Measurements from ENCODE around the gene ARGLU1. TPM values are rescaled to one million over a fixed set of nuclear protein-coding genes. Genes with fewer than 3 reads are reported as not detected.

The ARGLU1 gene
- polyA plus RNA-seq, 3 donors, result 22.4 to 168 (median 27.2) TPM

GRCh38 chr13:106593132-106593531 is 25.2 kb upstream of the ARGLU1 start:
- H2AFZ ChIP-seq (ENCODE audit: insufficient read depth, low read depth, low read length, poor library complexity, severe bottlenecking), result no peak overlapping the region
- Mint-ChIP-seq H3K36me3 (no peaks in the 10 kb centered on the region), H3K27me3 (ENCODE audit: low read depth in 3 of 3) (peaks cover 0 to 3% (median 3%) of the 10 kb centered on the region in 3 donors), H3K27ac (no peak overlapping the region), H3K4me3 (no peak overlapping the region), H3K4me1 (peaks cover 2% of the 10 kb centered on the region), H3K9me3 (peaks cover 0 to 4% (median 2%) of the 10 kb centered on the region in 7 donors)
- intact Hi-C loops (cut with micrococcal nuclease), result no loop called here
- no peaks in the 10 kb centered on the region for H3K79me2 ChIP-seq (ENCODE audit: insufficient read depth, low read length)
- no peak overlapping the region for H3K9ac ChIP-seq (ENCODE audit: insufficient read depth, low read length, poor library complexity, severe bottlenecking)
- TF ChIP-seq CTCF (IDR thresholded peaks at IDR 0.05), result no peak
- no peaks in the 10 kb centered on the region for H4K20me1 ChIP-seq (ENCODE audit: insufficient read depth, low read length)
- DNase-seq, result no peak
- no peaks in the 10 kb centered on the region for H3K4me1 ChIP-seq (ENCODE audit: control insufficient read depth in 1 of 2, insufficient read depth in 2 of 2, low read length in 2 of 2)
- no peak overlapping the region for H3K4me2 ChIP-seq (replicated peaks; ENCODE audit: extremely low read depth, low read length, poor library complexity, severe bottlenecking)
- no peaks in the 10 kb centered on the region for H3K27me3 ChIP-seq (ENCODE audit: control insufficient read depth in 2 of 2, insufficient read depth in 2 of 2, low read length in 2 of 2)
- no peaks in the 10 kb centered on the region for H3K9me3 ChIP-seq (replicated peaks in 1 of 2; ENCODE audit: control insufficient read depth in 1 of 2, insufficient read depth in 1 of 2, low read length in 2 of 2)
- H3K36me3 ChIP-seq (replicated peaks in 1 of 2; ENCODE audit: control insufficient read depth in 1 of 2, insufficient read depth in 2 of 2, low read length in 2 of 2), result no peaks in the 10 kb centered on the region
- no peak overlapping the region for H3K4me3 ChIP-seq (replicated peaks in 1 of 3; ENCODE audit: low read depth in 2 of 3, low read length in 3 of 3)
- 2% methylated on average over 4 of the region's 5 CpGs for WGBS (ENCODE audit: insufficient coverage)
- no peak overlapping the region for H3K27ac ChIP-seq (ENCODE audit: low read depth in 1 of 2, low read length in 2 of 2)

- Mint-ChIP-seq H3K4me3 (no peak overlapping the region), H3K36me3 (no peaks in the 10 kb centered on the region), H3K4me1 (peaks cover 2% of the 10 kb centered on the region), H3K27ac (no peak overlapping the region), H3K9me3 (peaks cover 4 to 15% (median 11%) of the 10 kb centered on the region in 7 donors), H3K27me3 (ENCODE audit: low read depth in 3 of 3) (peaks cover 0 to 6% (median 3%) of the 10 kb centered on the region in 3 donors)
- no peak for TF ChIP-seq CTCF (IDR thresholded peaks at IDR 0.05)
- H3K36me3 ChIP-seq (replicated peaks in 1 of 2; ENCODE audit: control insufficient read depth in 1 of 2, insufficient read depth in 2 of 2, low read length in 2 of 2), result no peaks in the 10 kb centered on the region
- WGBS (ENCODE audit: insufficient coverage), result 100% methylated on average over 2 of the region's 2 CpGs
- no peaks in the 10 kb centered on the region for H3K79me2 ChIP-seq (ENCODE audit: insufficient read depth, low read length)
- no peak overlapping the region for H3K4me3 ChIP-seq (replicated peaks in 1 of 3; ENCODE audit: low read depth in 2 of 3, low read length in 3 of 3)
- H3K4me1 ChIP-seq (ENCODE audit: control insufficient read depth in 1 of 2, insufficient read depth in 2 of 2, low read length in 2 of 2), result no peaks in the 10 kb centered on the region
- H3K4me2 ChIP-seq (replicated peaks; ENCODE audit: extremely low read depth, low read length, poor library complexity, severe bottlenecking), result no peak overlapping the region
- H2AFZ ChIP-seq (ENCODE audit: insufficient read depth, low read depth, low read length, poor library complexity, severe bottlenecking), result no peak overlapping the region
- DNase-seq, result no peak
- intact Hi-C loops (cut with micrococcal nuclease), result no loop called here
- H3K9ac ChIP-seq (ENCODE audit: insufficient read depth, low read length, poor library complexity, severe bottlenecking), result no peak overlapping the region
- H3K9me3 ChIP-seq (replicated peaks in 1 of 2; ENCODE audit: control insufficient read depth in 1 of 2, insufficient read depth in 1 of 2, low read length in 2 of 2), result peaks cover 1 to 2% of the 10 kb centered on the region in 2 donors
- no peaks in the 10 kb centered on the region for H3K27me3 ChIP-seq (ENCODE audit: control insufficient read depth in 2 of 2, insufficient read depth in 2 of 2, low read length in 2 of 2)
- no peaks in the 10 kb centered on the region for H4K20me1 ChIP-seq (ENCODE audit: insufficient read depth, low read length)
- no peak overlapping the region for H3K27ac ChIP-seq (ENCODE audit: low read depth in 1 of 2, low read length in 2 of 2)
These were observed 23.4 kb upstream of the ARGLU1 start for GRCh38 chr13:106591299-106591698.

All from CD14-positive monocyte (primary cell).